Ishikawa (cell line): ENCODE results near the gene ZFP91.

Source experiments
- CEBPB ChIP-seq: IDR thresholded peaks from 2 replicates; pipeline ENCODE4 v1.6.1; 2012
- CREB1 ChIP-seq: IDR thresholded peaks from 2 replicates; pipeline ENCODE4 v1.6.1; 2012; ENCODE audit warnings: low read depth
- EGR1 ChIP-seq: IDR thresholded peaks from 2 replicates; pipeline ENCODE4 v1.6.1; 2012
- EP300 ChIP-seq: IDR thresholded peaks from 2 replicates; pipeline ENCODE4 v1.6.1; 2012; ENCODE audit warnings: borderline replicate concordance
- FOXM1 ChIP-seq: IDR thresholded peaks from 2 replicates; pipeline ENCODE4 v1.6.1; 2012; ENCODE audit warnings: low read depth, borderline replicate concordance
- NFIC ChIP-seq: IDR thresholded peaks from 2 replicates; pipeline ENCODE4 v1.6.1; 2012
- RAD21 ChIP-seq: IDR thresholded peaks from 2 replicates; pipeline ENCODE4 v1.6.1; 2012; ENCODE audit warnings: low read depth
- TAF1 ChIP-seq: IDR thresholded peaks from 2 replicates; pipeline ENCODE4 v1.6.1; 2012; ENCODE audit warnings: low read depth, mild to moderate bottlenecking
- TCF12 ChIP-seq: IDR thresholded peaks from 2 replicates; pipeline ENCODE4 v1.6.1; 2012; ENCODE audit warnings: low read depth
- TEAD4 ChIP-seq: IDR thresholded peaks from 2 replicates; pipeline ENCODE4 v1.6.1; 2012
- YY1 ChIP-seq: IDR thresholded peaks from 2 replicates; pipeline ENCODE4 v1.6.1; 2012; ENCODE audit warnings: low read depth
- TF ChIP-seq, protein P1 (sequence below): IDR thresholded peaks from 2 replicates; pipeline ENCODE4 v1.6.1; 2012
- TF ChIP-seq, protein P2 (sequence below): IDR thresholded peaks from 2 replicates; pipeline ENCODE4 v1.6.1; 2012; ENCODE audit warnings: low read depth, mild to moderate bottlenecking
- TF ChIP-seq, protein P3 (sequence below): IDR thresholded peaks from 2 replicates; pipeline ENCODE4 v1.6.1; 2012

DNA sequence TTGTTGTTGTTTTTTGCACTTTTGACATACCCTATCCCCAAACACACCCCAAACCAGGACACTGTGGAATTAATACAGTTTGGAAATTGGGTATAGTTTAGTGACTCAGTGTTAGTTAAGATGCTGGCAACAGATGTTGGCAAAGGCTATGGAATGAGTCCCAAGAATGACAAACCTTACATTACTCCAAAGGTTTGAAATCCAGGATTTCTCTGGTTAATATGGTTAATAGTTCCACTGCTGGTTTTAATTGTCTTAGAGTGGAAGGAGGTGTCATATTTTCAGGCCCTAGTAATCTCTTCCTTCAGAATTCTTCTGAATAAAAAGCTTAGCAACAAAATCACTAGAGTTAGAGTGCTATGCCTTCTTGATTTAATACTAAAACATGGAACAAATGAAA lies 4.0 kb upstream of the ZFP91 start:
- TF ChIP-seq RAD21 (no peak), CREB1 (no peak), NFIC (no peak), EP300 (no peak), TCF12 (no peak), TAF1 (no peak), EGR1 (no peak), CEBPB (no peak), FOXM1 (no peak), TEAD4 (no peak), YY1 (no peak)
- TF ChIP-seq, protein P1, sequence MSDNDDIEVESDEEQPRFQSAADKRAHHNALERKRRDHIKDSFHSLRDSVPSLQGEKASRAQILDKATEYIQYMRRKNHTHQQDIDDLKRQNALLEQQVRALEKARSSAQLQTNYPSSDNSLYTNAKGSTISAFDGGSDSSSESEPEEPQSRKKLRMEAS, result no peak
- TF ChIP-seq, protein P2, sequence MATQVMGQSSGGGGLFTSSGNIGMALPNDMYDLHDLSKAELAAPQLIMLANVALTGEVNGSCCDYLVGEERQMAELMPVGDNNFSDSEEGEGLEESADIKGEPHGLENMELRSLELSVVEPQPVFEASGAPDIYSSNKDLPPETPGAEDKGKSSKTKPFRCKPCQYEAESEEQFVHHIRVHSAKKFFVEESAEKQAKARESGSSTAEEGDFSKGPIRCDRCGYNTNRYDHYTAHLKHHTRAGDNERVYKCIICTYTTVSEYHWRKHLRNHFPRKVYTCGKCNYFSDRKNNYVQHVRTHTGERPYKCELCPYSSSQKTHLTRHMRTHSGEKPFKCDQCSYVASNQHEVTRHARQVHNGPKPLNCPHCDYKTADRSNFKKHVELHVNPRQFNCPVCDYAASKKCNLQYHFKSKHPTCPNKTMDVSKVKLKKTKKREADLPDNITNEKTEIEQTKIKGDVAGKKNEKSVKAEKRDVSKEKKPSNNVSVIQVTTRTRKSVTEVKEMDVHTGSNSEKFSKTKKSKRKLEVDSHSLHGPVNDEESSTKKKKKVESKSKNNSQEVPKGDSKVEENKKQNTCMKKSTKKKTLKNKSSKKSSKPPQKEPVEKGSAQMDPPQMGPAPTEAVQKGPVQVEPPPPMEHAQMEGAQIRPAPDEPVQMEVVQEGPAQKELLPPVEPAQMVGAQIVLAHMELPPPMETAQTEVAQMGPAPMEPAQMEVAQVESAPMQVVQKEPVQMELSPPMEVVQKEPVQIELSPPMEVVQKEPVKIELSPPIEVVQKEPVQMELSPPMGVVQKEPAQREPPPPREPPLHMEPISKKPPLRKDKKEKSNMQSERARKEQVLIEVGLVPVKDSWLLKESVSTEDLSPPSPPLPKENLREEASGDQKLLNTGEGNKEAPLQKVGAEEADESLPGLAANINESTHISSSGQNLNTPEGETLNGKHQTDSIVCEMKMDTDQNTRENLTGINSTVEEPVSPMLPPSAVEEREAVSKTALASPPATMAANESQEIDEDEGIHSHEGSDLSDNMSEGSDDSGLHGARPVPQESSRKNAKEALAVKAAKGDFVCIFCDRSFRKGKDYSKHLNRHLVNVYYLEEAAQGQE, result no peak
- TF ChIP-seq, protein P3, sequence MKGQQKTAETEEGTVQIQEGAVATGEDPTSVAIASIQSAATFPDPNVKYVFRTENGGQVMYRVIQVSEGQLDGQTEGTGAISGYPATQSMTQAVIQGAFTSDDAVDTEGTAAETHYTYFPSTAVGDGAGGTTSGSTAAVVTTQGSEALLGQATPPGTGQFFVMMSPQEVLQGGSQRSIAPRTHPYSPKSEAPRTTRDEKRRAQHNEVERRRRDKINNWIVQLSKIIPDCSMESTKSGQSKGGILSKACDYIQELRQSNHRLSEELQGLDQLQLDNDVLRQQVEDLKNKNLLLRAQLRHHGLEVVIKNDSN, result no peak
